Endometrial microvascular endothelial cells (primary cell): ENCODE measurements around the gene GSG1L2. TPM values are rescaled to one million over a fixed set of nuclear protein-coding genes. Genes with fewer than 3 reads are reported as not detected.

Experiments used
- in situ Hi-C: cut with HindIII; loops from 2 replicates; pipeline ENCODE4 v1.10.0; 2017; ENCODE audit warnings: low sequenced_read_pairs, low pct_unique_long_range_greater_than_20kb; ENCODE audit errors: inconsistent ontology term
- total RNA-seq: library from RNA; depleted of rRNA; stranded (reverse); fragments of >200 nt; gene quantifications from one replicate; pipeline ENCODE4 v1.2.3, GENCODE V29; 2015; ENCODE audit errors: inconsistent ontology term

The GSG1L2 gene
- not detected for total RNA-seq

DNA sequence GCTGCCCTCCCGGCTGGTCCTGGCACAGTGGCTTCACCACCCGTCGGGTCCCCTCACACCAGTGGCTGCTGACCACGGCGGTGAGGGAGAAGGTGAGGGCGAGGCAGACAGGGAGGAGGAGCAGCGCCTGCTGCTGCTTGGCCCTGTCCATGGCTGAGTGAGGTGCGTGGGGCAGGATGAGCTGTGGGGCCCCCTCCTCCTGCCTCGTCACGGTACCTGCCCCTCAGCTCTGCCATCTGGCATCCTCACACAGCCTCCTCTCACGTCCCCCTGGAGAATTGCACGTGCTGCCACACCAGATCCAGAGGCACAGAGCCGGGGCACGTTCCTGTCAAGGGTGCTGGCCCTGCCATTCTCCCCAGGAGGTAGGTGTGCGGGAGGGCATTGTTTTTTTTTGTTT, at the start of gene GSG1L2:
Gene GSG1L2 (minus strand): TSS at position 159 of the 400 bp plus-strand sequence. CDS start 8 bp downstream, at position 151.
- in situ Hi-C loops, result no loop called here

DNA sequence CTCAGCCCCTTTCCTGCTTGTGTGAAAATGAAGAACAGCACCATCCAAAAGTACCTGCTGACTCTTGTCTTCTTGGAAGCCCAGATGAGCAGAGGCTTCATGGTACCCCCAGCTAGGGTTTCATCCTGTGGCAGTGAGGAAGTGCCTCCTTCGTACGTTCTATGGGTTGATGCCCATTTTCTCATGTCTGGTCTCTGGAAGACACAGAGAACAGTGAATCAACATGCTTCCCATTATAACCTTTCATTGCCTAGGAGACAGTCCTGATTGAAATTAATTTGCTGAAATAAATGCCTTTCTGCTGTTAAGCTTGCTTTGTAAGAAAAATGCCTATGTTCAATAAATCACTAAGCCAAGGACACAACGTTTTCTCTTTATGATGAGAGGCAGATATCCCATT, 46.7 kb upstream of the GSG1L2 start:
- in situ Hi-C loops, result no loop called here

DNA sequence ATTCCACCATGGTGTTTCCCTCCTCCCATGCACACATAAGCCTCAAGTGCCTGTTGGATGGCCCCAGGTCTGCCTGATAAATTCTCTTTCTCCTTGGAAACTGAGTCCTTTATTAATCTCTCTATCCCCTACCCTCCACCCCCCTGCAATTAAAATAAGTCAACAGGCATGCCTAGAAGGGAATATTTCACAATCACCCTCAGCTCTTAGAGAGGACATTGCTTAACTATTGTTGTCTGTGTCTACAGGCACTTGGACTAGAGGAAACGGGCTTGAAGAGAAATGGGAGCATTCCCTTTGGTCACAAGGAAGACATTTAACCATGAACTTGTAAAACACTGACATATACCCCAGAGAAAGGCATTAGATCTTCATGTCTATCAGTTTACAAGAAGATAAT, 43.7 kb upstream of the GSG1L2 start:
- in situ Hi-C loops, result no loop called here

DNA sequence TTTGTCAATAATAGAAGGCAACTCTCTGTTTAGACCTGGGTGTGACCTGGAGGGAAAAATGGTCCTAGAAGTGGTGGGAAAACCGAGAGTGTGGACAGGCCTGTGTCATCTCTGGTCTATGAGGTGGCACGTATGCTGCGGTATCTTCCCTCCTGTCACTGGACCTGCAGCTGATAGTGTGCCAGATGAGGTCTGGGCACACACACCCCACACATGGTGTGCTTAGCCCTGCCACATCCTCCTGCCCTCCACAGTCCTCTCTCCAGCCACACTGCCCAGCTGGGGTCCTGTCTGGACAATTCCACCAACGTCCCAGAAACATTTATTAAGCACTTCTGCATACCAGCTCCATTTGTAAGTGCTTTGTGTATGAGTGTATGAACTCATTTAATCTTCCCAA, 41.1 kb upstream of the GSG1L2 start:
- in situ Hi-C loops, result no loop called here

DNA sequence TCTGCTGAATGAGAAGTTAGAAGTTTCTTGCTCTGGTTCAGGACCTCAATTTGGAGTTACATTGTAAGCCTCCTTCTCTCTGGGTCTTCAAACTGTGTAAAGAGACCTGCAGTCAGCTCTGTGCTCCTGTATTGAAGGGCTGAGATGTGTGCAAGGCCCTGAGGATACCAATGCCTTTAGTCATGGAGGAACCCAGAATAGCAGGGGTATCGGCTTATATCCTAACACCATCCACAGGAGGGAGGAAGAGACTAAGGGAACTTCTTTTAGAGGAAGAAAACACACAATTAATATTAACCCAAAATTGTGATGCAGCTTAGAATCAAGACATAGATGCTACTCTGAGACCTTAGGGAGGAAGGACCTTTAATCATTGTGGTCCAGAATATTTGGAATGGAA, 40.3 kb upstream of the GSG1L2 start:
- in situ Hi-C loops, result no loop called here

DNA sequence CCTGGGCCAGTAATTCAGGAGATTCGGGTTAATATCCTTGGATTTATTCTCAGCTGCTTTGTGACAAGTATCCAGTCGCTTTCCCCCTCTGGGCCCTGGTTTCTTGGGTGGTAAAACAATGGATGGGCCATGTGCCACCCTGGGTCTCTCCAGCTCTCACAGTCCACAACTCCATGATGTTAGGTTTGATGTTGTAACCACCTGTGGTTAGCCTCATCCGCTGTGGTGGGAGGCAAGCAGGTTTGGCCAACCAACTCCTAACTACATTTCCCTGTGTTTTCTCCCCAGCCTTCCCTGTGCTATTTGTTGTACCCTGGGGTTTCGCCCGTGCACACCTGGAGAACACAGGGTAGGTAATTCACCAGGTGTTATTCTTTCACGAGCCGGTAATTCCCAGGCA, 39.0 kb upstream of the GSG1L2 start:
- in situ Hi-C loops, result no loop called here

DNA sequence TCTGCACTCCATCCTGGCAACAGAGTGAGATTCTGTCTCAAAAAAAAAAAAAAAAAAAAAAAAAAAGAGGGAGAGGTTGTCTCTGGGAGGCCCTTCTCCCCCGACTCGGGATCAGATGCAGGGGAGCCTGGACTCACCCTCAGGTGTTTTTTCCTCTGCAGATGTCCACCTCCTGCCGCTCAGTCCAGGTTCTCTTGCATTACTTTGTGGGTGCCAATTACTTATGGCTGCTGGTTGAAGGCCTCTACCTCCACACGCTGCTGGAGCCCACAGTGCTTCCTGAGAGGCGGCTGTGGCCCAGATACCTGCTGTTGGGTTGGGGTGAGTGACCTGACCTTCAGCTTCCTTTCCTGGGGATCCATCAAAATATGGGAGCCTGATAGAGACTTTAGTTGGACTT, 37.9 kb upstream of the GSG1L2 start:
- in situ Hi-C loops, result no loop called here

DNA sequence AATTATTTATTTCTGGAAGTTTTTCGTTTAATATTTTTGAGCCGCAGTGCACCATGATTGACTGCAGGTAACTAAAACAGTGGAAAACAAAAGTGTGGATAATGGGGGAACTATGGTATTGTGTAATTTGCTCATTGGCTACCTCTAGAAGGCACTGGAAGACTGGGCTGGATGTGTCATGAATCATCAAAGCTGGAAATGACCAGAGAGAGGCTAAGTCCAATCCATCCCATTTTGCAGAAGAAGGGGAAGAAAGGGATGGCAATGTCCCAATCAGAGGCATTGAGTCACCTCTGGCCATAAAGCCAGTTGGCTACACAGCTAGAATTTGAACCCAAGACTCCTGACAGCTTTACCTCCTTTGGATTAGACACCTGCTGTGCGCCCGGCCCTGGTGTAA, 33.2 kb upstream of the GSG1L2 start:
- in situ Hi-C loops, result no loop called here

DNA sequence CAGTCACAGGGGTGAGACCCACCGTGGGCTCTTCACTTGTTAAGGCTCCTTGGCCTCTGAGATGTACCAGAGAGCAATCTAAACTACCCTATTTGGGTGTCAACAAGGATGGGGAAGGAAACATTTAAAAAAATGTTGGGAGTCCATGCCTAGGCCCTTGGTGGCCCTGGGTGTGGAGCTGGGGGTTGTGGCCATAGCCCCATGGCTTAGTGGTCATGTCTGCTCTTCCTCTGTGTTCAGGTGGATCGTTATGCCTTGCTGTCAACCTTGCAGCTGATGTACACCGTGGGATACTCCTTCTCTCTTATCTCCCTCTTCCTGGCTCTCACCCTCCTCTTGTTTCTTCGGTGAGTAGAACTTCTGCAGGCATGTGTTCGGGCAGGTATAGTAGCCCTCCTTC, 32.4 kb upstream of the GSG1L2 start:
- in situ Hi-C loops, result no loop called here

DNA sequence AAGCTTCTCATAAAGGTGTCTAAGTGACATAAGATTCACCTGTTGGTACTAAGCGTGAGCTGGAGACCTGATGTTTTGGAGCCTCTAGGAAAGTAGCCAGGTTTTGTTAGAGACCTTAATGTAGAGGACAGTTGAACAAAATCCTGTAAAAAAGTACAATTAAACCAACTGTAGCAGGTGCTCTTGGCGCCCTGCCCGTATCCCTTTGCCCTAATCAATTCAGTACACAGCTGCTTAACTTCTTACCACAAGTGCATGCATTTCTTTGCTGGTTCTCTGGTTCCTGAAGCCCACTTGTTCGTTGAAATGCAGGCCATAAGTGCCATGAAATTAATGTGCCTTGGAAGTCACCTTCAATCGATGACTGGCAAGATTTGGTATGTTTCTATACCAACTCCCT, 28.3 kb upstream of the GSG1L2 start:
- in situ Hi-C loops, result no loop called here

DNA sequence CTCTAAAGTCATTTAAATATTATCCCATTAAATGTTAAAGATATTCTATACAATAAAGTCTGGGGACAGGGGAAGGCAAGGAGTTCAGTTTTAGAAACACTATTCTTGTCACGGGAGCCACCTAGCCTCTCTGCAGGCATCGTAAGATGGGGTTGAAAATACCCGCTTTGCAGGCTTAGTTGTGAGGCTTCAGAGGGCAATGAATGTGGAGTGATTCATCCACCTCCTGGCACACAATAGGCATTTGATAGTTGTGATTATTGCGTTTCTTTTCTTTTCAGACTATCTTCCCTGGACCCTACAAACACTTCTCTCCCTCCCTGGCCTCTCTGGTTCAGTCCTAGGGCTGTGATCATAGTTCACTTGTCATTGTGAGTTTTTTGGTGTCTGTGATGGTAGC, 23.4 kb upstream of the GSG1L2 start:
- in situ Hi-C loops, result no loop called here

DNA sequence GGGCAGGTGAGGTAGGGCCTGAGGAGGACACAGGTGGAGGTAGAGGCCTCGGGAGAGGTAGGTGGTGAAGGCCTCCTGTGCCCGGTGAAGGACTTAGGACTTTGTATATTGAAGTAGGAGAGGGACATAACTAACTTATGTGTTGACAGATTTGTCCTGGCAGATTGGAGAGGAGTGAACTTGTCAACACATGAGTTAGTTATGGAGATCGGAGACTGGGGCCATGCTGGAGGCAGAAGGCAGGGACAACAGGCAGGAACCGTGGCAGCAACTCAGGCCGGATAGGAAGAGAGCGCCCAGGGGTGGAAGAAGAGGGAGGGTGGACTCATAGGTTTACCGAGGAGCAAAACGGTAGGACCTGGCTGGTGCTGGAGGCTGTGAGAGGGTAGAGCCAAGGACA, 22.3 kb upstream of the GSG1L2 start:
- in situ Hi-C loops, result no loop called here

DNA sequence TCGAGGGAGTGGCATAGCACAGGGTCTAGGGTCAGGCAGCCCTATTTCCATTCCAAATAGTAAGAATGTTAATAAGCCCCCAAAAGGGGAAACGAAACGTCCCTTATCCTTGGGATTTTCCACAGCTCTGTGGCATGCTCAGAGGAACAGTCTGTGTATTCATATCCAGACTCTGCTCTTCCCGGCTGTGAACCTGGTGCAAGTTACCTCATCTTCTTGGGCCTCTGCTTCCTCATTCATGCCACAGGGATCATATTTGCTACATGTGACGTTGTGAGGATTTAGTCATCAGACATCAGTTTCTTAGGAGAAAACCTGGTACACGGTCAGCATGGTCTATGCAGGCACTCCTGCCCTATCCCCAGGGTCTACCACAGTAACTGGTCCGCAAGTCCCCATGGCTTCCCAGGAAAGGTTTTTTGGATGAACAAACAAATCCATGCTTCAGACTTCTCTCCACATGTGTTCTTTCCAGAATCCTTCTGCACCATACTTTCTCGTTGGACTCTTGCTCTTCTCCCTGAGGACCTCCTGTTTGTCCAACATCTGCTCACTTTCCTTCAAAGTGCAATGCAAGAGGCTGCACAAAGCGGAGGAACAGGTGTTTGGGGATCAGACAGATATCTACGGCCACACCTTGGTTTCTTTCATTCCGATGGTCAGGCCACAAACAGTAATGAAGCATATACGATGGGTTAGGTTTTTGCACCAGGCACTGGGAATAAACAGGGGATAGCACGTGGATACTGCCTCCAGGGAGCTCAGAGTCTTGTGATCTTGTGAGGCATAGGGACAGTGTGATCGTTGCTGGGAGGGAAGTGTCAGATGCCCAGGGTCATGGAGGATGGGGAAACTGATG, 21.5 kb upstream of the GSG1L2 start:
- in situ Hi-C loops, result no loop called here

DNA sequence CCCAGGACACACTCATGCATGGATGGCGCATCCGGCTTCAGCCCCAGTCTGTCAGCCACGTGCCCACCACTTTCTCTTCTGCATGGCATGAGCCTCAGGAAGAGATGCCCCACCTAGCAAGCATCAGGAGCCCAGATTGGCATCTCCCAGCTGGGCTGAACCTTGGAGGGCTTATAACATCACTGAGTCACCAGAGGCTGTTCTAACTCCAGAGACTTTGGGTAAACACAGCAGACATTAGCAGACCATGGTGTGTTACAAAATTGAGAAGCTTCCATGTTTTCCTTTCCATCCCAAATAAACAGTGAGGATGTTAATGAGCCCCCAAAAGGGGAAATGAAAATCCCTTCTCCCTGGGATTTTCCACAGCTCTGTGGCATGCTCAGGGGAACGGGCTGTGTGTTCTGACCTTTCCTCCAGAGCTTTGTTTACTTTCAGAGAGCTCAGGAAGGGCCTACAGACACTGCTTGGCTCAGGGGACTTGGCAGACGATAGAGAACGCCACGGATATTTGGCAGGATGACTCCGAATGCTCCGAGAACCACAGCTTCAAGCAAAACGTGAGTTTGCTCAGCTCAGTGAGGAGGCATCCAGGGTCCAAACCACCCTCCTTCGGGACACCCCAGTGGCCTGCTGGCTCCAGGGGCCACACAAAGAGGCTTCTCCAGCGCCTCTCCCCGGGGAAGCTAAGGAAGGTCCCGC, 20.3 kb upstream of the GSG1L2 start:
- in situ Hi-C loops, result no loop called here

DNA sequence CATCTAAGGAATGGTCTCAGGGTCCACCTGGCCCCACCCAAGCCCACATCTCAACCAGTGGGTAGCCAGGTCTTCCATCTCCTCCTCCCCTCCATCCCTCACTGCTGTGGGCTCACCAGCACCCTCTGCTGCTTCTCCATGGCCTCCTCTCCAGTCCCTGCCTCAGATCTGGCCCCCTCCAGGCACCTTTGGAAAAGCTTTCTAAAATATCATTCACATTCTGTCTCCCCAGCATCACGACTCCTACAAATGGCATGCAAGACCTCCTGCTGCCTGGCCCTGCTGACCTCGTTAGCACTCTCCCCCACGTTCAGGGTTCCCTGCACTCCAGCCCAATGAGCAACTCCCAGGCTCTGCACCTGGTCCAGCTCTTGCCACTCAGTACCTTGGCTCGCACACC, 17.6 kb upstream of the GSG1L2 start:
- in situ Hi-C loops, result no loop called here

DNA sequence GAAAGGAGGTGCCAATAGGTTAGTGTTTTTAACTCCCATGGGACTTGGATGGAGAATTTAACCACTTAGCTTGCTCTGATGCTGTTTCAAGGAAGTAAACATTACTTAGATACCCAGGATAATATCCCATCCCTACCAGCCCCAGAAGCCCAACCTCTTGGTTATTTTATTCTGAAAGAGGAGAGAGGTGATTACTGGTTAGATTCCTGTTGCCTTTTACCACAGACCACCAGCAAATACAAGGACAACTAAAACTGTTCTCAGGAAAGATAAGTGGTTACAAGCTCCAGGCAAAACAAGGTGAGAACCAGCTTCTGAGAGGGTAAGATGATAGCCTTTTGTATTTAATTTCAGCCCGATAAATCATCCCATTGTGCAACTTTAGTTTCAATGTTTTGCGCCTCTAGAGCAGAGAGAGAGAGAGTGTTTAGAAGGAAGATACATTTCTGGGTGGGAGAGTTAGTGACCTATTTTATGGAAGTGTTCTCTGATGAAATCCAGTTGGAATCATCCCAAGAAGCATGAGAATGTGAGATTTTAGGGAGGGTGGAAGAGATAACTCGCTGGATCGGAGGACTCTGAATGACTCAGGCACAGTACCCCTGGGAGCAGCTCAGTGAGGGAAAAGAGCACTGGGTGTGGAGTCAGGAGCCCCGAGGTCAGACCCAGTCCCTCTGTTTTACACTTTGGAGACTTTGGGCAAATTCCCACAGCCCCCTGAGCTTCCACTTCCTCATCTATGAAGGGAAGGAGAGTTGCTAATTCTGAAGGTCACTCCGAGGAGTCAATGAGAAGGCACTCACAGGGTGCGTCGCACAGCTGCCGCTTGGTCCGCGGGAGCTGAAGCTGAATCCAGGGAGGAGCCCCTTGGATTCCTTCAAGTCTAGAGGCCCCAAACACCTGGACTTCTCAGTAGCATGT, 15.9 kb upstream of the GSG1L2 start:
- in situ Hi-C loops, result no loop called here

DNA sequence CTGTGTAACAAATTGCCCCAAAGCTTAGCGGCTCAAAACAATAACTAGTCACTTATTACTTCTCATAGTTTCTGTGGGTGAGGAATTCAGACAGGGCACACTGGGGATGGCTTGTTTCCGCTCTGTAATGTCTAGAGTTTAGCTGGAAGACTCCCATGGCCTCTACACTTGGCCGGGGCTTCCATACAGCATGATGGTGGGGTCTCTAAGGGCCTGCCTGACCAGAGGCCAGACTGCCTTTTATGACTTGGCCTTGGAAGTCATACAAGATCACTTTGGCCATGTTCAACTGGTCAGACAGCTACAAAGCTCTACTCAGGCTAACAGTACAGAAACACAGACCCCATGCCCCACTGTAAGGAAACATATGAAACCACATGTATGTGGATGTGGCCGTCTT, 12.0 kb upstream of the GSG1L2 start:
- in situ Hi-C loops, result no loop called here

DNA sequence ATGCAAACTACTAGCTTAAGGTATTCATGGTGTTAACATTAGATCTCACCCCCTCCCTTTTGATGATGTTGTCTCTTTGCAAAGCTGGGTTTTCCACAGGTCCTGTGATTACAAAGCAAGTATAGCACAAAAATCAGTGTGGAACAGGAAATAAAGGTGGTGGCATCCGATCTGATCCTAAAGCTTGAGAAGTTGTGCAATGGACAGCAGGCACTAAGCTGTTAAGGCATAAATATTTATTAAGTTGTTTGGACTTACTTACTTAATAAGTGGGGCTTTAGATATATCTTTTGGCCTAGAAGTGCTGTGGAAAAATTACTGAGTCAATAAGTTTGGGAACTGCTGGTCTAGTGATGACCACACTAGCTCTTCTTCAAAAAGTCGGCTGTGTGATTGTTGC, 8.8 kb upstream of the GSG1L2 start:
- in situ Hi-C loops, result no loop called here

DNA sequence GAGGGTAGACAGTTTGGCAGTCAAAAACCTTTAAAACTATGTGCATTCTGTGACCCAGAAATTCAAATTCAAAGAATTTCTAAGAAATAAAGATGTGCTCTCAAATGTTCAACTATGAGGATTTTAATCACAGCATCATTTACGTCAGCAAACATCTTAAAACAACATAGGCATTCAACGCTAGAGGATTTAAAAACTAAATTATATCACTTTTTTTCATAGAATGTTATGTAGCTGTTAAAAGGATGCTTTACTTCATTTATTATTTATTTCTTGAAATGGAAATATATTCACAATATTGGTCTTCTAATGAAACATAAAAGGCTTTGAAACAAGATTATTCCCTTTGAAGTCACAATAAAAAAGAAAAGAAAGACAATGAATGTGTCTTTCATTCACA, 7.5 kb upstream of the GSG1L2 start:
- in situ Hi-C loops, result no loop called here
